AG10803 (cell line): ENCODE results near the gene TK1.

Source experiments
- DNase-seq: peaks from one replicate; pipeline ENCODE4 v3.0.0; 2010; ENCODE audit warnings: low read depth
- H3K4me3 ChIP-seq: 2 replicates; pipeline ENCODE4 v1.5.1; 2011; ENCODE audit warnings: mild to moderate bottlenecking, low read length, control low read depth
- TF ChIP-seq, protein P1 (sequence below): conservative IDR thresholded peaks from 2 replicates; pipeline ENCODE4 v1.5.1; 2011; ENCODE audit warnings: mild to moderate bottlenecking, low read length, control low read depth, inconsistent platforms

TK1 gene

DNA sequence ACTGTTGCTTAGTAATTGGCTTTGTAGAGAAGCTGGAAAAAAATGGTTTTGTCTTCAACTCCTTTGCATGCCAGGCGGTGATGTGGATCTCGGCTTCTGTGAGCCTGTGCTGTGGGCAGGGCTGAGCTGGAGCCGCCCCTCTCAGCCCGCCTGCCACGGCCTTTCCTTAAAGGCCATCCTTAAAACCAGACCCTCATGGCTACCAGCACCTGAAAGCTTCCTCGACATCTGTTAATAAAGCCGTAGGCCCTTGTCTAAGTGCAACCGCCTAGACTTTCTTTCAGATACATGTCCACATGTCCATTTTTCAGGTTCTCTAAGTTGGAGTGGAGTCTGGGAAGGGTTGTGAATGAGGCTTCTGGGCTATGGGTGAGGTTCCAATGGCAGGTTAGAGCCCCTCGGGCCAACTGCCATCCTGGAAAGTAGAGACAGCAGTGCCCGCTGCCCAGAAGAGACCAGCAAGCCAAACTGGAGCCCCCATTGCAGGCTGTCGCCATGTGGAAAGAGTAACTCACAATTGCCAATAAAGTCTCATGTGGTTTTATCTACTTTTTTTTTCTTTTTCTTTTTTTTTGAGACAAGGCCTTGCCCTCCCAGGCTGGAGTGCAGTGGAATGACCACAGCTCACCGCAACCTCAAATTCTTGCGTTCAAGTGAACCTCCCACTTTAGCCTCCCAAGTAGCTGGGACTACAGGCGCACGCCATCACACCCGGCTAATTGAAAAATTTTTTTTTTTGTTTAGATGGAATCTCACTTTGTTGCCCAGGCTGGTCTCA is 38.4 kb upstream of the TK1 start:
- H3K4me3 ChIP-seq, result no peak overlapping the region
- TF ChIP-seq, protein P1, sequence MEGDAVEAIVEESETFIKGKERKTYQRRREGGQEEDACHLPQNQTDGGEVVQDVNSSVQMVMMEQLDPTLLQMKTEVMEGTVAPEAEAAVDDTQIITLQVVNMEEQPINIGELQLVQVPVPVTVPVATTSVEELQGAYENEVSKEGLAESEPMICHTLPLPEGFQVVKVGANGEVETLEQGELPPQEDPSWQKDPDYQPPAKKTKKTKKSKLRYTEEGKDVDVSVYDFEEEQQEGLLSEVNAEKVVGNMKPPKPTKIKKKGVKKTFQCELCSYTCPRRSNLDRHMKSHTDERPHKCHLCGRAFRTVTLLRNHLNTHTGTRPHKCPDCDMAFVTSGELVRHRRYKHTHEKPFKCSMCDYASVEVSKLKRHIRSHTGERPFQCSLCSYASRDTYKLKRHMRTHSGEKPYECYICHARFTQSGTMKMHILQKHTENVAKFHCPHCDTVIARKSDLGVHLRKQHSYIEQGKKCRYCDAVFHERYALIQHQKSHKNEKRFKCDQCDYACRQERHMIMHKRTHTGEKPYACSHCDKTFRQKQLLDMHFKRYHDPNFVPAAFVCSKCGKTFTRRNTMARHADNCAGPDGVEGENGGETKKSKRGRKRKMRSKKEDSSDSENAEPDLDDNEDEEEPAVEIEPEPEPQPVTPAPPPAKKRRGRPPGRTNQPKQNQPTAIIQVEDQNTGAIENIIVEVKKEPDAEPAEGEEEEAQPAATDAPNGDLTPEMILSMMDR, result no peak
- DNase-seq, result no peak

DNA sequence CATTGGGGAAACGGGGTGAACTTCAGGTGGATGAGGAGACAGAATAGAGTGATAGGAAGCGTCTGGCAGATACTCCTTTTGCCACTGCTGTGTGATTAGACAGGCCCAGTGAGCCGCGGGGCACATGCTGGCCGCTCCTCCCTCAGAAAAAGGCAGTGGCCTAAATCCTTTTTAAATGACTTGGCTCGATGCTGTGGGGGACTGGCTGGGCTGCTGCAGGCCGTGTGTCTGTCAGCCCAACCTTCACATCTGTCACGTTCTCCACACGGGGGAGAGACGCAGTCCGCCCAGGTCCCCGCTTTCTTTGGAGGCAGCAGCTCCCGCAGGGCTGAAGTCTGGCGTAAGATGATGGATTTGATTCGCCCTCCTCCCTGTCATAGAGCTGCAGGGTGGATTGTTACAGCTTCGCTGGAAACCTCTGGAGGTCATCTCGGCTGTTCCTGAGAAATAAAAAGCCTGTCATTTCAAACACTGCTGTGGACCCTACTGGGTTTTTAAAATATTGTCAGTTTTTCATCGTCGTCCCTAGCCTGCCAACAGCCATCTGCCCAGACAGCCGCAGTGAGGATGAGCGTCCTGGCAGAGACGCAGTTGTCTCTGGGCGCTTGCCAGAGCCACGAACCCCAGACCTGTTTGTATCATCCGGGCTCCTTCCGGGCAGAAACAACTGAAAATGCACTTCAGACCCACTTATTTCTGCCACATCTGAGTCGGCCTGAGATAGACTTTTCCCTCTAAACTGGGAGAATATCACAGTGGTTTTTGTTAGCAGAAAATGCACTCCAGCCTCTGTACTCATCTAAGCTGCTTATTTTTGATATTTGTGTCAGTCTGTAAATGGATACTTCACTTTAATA is 37.6 kb upstream of the TK1 start:
- H3K4me3 ChIP-seq, result no peak overlapping the region
- TF ChIP-seq, protein P1, result no peak
- DNase-seq, result no peak

DNA sequence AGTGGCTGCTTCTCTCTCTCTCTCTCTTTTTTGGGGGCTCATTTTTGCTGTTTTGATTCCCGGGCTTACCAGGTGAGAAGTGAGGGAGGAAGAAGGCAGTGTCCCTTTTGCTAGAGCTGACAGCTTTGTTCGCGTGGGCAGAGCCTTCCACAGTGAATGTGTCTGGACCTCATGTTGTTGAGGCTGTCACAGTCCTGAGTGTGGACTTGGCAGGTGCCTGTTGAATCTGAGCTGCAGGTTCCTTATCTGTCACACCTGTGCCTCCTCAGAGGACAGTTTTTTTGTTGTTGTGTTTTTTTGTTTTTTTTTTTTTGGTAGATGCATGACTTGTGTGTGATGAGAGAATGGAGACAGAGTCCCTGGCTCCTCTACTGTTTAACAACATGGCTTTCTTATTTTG is 36.9 kb upstream of the TK1 start:
- DNase-seq, result no peak

DNA sequence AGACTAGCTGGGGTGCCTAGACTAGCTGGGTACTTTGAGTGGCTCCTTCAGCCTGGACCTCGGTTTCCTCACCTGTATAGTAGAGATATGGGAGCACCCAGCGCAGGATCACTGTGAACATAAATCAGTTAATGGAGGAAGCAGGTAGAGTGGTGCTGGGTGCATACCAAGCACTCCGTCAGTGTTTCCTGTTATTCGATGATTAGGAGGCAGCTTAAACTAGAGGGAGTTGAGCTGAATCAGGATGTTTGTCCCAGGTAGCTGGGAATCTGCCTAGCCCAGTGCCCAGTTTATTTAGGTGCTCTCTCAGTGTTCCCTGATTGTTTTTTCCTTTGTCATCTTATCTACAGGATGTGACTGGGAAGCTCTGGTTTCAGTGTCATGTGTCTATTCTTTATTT is 36.2 kb upstream of the TK1 start:
- no peak for DNase-seq
- TF ChIP-seq, protein P1, result no peak
- no peak overlapping the region for H3K4me3 ChIP-seq

More for the DNA sequence above, 36.9 kb upstream of the TK1 start:
- TF ChIP-seq, protein P1, result no peak
- H3K4me3 ChIP-seq, result no peak overlapping the region

DNA sequence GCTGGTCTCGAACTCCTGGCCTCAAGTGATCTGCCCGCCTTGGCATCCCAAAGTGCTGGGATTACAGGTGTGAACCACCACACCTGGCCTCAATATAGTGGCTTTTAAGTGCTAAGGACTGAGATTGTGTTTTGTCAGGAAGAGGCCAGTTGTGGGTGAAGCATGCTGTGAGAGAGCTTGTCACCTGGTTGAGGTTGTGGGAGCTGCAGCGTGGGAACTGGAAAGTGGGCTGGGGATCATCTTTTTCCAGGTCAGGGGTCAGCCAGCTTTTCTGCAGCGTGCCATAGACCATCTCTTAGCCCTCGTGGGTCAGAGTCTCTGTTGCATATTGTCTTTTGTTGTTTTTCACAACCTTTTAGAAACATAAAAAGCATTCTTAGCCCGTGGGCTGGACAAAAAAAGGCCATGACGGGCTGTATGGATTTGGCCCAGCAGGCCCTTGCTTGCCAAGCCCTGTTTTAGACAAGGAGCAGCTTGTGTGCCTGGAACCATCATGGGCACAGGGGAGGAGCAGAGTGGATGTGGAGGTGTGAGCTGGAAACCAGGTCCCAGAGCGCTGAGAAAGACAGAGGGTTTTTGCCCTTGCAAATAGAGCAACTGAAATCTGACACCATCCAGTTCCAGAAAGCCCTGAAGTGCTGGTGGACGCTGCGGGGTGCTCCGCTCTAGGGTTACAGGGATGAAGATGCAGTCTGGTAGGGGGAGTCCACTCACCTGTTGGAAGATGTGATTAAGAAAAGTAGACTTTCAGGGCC is 32.7 kb upstream of the TK1 start:
- no peak for DNase-seq
- TF ChIP-seq, protein P1, result no peak
- no peak overlapping the region for H3K4me3 ChIP-seq

DNA sequence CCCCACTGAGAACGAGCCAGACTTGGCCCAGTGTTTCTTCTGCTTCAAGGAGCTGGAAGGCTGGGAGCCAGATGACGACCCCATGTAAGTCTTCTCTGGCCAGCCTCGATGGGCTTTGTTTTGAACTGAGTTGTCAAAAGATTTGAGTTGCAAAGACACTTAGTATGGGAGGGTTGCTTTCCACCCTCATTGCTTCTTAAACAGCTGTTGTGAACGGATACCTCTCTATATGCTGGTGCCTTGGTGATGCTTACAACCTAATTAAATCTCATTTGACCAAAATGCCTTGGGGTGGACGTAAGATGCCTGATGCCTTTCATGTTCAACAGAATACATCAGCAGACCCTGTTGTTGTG is 27.8 kb upstream of the TK1 start:
- TF ChIP-seq, protein P1, result no peak
- DNase-seq, result no peak
- peak overlapping the region; percentile 75 for H3K4me3 ChIP-seq
